ENCODE results near the gene STX19.
A peak's percentile ranks its signal among the peaks of the same experiment; 100 is the strongest.
"Not testable (repeated sequence)": the region's sequence is repeated elsewhere in the genome, so short reads cannot be mapped to it uniquely, and the experiment has no call there.

The STX19 gene, protein sequence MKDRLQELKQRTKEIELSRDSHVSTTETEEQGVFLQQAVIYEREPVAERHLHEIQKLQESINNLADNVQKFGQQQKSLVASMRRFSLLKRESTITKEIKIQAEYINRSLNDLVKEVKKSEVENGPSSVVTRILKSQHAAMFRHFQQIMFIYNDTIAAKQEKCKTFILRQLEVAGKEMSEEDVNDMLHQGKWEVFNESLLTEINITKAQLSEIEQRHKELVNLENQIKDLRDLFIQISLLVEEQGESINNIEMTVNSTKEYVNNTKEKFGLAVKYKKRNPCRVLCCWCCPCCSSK

DNA sequence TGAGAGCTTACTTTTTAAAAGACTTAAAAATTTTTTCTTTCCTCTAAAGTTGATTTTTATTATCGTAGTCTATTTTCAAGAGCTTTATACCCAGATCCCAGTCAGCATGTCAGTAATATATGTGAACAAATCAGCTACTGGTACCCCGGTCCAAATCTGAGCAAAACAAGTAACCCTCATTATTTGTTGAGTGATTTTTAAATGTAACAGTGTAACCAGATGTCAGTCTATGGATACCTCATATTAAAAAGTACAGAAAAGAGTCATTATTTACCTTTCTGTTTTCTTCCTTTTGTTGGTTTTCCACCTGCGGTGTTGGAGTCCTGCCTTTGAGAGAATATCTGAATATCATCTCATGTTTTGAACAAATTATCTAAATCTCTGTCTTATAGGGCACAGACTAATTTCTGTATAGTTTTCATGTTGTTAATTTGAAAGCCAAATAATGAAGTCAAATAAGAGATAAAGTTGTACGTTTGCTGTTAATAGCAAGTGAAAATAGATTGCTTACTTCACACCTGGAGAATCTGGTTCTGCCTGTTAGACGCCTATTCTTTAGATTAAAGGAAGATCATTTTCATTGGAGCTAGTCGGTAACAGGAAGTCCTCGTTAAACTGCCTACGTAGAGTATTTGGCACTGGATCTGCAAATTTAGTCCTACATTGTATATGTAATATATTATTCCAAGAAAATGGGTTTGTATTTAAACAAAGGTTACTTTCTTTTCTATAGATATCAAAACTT is at the start of gene STX19:
Gene STX19 (minus strand): TSS at position 505 of the 745 bp plus-strand sequence. CDS start 13,328 bp downstream, outside the sequence.
- no peak for DNase-seq

GRCh38 chr3:94076055-94076454 is 47.7 kb upstream of the STX19 start:
- no peak for DNase-seq

GRCh38 chr3:94071713-94072284 is 43.4 kb upstream of the STX19 start:
- DNase-seq: no peak

DNA sequence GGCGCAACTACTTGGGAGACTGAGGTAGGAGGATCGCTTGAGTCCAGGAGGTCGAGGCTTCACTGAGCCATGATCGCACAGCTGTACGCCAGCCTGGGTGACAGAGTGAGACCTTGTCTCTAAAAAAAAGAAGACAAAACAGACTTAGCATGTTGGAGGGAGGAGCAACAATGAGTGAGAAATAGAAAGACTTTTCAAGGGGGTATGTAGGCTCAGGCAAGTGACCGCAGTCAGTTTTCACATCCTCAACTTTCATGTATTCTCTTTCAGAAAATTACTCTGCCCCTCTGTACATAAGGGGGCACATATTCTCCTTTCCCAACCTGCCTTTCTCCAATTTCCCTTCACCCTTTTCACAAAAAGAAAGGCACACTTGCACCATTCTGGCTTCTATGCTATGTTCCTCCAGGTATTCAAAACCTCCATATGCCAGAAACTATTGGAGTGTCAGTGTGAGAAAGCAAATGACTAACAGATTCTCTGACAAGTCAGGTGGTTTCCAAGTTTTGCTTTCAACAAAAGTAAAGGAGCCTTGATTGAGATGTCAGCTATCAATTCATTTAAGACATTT is 42.0 kb upstream of the STX19 start:
- DNase-seq: no peak

- DNase-seq: no peak
Observed at GRCh38 chr3:94069194-94069813, 40.9 kb upstream of the STX19 start.

- DNase-seq: no peak
Observed at GRCh38 chr3:94066506-94067500, 38.4 kb upstream of the STX19 start.

GRCh38 chr3:94065819-94066480 is 37.6 kb upstream of the STX19 start:
- no peak for DNase-seq

- DNase-seq: no peak
Observed at GRCh38 chr3:94065122-94065521, 36.7 kb upstream of the STX19 start.

DNA sequence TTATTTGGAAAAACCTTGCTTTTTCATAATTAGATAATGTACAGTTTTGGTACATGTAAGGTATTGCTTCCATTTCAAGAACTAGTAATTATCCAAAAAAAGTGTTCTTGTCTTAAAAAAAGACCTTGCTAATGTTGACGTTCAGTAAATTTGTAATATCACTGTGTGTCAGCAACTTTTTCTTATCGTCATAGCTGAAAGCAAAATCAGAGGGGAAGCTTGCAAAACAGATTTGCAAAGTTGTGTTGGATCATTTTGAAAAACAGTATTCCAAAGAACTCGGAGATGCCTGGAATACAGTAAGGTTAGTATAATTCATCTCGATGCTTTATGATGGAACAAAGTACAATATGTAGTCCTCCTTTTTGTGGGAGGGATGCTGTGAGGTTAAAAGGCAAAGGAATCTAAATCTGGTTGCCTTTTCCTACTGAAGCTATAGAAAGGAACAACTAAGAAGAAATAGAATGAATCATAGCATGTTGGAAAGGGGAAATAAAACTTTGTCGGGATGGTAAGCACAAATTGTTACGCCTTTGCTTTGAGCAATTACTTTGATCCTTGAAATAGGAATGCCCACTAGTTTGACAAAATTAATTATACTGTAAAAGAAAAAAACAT is 36.0 kb upstream of the STX19 start:
- DNase-seq: no peak

GRCh38 chr3:94063496-94064119 is 35.2 kb upstream of the STX19 start:
- DNase-seq: no peak

GRCh38 chr3:94062513-94063404 is 34.4 kb upstream of the STX19 start, which contains the start of the genes DHFR2 and NSUN3:
Gene DHFR2, minus strand, starts transcription at chr3:94062916. Its CDS starts 1,405 bp downstream, at chr3:94061511.
Gene NSUN3, plus strand, starts transcription at chr3:94063061. Its CDS starts 66 bp downstream, at chr3:94063127.
- DNase-seq: peak; percentile 96

DNA sequence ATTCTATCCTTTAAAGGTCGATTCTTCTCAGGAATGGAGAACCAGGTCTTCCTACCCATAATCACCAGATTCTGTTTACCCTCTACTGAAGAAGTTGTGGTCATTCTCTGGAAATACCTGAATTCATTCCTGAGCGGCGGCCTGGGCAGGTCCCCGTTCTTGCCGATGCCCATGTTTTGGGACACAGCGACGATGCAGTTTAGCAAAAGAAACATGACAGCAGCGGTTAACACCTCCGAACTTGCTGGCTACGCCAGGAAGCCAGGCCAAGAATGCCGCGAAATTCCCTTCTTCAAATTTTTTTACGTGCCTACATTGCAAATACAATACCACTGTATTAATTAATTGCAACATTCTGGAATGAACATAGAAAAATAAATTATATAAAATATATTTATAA is 32.9 kb upstream of the STX19 start:
- DNase-seq: no peak

DNA sequence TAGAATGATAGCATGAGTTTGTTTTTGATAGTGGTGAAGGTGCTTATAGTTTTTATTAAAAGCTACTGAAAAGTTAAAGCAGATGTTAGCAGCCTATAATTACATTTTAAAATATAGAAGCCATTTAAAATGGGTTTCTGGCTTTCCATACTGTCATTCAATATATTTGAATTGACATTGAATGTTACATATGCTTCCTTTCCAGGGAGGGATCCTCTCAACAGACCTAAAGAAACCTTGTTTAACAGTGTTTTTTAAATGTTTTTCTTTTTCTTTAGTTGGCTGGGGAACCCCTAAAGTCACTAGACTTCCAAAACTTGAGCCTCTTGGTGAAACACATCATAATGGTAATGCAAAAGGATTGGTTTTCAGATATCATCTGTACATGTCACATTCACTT is 22.1 kb upstream of the STX19 start:
- DNase-seq: no peak

- no peak for DNase-seq
Observed at GRCh38 chr3:94049267-94049666, 20.9 kb upstream of the STX19 start.

- DNase-seq: no peak
Observed at GRCh38 chr3:94046533-94046932, 18.1 kb upstream of the STX19 start.

DNA sequence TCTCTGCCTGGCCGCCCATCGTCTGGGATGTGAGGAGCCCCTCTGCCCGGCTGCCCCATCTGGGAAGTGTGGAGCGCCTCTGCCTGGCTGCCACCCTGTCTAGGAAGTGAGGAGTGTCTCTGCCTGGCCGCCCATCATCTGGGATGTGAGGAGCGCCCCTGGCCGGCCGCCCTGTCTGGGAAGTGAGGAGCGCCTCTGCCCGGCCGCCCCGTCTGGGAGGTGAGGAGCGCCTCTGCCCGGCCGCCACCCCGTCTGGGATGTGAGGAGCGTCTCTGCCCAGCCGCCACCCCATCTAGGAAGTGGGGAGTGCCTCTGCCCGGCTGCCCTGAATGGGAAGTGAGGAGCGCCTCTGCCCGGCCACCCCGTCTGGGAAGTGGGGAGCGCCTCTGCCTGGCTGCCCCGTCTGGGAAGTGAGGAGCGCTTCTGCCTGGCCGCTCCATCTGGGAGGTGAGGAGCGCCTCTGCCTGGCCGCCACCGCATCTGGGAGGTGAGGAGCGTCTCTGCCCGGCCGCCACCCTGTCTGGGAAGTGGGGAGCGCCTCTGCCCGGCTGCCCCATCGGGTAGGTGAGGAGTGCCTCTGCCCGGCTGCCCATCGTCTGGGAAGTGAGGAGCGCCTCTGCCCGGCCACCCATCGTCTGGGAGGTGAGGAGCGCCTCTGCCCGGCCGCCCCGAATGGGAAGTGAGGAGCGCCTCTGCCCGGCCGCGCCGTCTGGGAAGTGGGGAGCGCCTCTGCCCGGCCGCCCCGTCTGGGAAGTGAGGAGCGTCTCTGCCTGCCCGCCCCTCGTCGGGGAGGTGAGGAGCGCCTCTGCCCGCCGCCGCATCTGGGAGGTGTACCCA is 15.9 kb upstream of the STX19 start:
- DNase-seq: not testable (repeated sequence)

DNA sequence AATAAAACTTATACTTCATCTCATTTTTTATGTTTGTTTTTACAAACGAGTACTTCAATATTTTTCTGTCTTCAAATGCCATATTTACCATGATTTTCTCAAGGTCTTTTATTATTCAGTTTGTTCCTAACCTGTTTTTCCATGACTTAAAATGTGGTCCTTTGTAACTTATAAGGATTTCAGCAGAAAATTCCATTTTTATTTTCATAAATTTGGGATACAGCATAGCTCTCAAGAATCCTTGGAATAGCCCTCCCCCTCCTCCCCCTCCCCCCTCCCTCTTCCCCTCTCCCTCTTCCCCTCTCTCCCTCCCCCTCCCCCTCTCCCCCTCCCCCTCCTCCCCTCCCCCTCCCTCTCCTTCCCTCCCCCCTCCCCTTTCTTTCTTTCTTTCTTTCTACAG is 14.9 kb upstream of the STX19 start:
- no peak for DNase-seq

- DNase-seq: no peak
Observed at GRCh38 chr3:94036909-94037507, 8.6 kb upstream of the STX19 start.

All from left hindlimb (tissue), 1 donor.